HepG2 (cell line): ENCODE data around the gene ATG16L1. TPM values are rescaled to one million over a fixed set of nuclear protein-coding genes. Genes with fewer than 3 reads are reported as not detected.

Experiments
- ATAC-seq: fragments of 200-7000 bp; cut with Tn5 transposase; 3 replicates; pipeline ENCODE4 v1.9.1; 2020; ENCODE audit warnings: mild to moderate bottlenecking, moderate library complexity
- BruUV-seq: library from RNA; stranded (reverse); fragments of 400-500 nt; replicated peaks from 2 replicates; lab custom pipeline; 2021; lab: Mats Ljungman, UMichigan
- CTCF ChIA-PET: fragments of 300-600 bp; formaldehyde crosslinking; extraction: SDS; loops from one replicate; lab custom pipeline; 2021; ENCODE audit warnings: low total read pairs, inconsistent platforms, low intra/inter-chr PET ratio; lab: Yijun Ruan, JAX
- POLR2A ChIA-PET: fragments of 350-600 bp; sonication (Branson Sonifier 250); formaldehyde crosslinking; loops from one replicate; lab custom pipeline; 2020; ENCODE audit warnings: antibody characterized with exemption, inconsistent platforms; lab: Yijun Ruan, JAX
- DNase-seq: peaks from one replicate; pipeline ENCODE4 v3.0.0-alpha.2; 2015; ENCODE audit warnings: low spot score
- FAIRE-seq: peaks from 3 replicates; lab custom pipeline; 2011; peaks lifted over from hg19 to GRCh38; lab: Jason Lieb, UNC
- H2AFZ ChIP-seq: one replicate; pipeline ENCODE4 v1.6.1; 2011; ENCODE audit warnings: low read length, inconsistent platforms
- H3K27ac ChIP-seq: fragments of 300-600 bp; 3 replicates; pipeline ENCODE4 v1.8.0; 2011; ENCODE audit warnings: mixed run types, mild to moderate bottlenecking, mixed read lengths, low read length, inconsistent platforms; ENCODE audit not compliant: insufficient read depth; ENCODE audit errors: extremely low read length
- H3K27me3 ChIP-seq, 2 experiments: fragments of 200-600 bp in 1 of 2; 2 replicates in 1 of 2; 3 replicates in 1 of 2; pipeline versions ENCODE4 v1.6.0 to v1.8.0; 2011; ENCODE audit warnings: low read length in 2 of 2, mild to moderate bottlenecking in 2 of 2, moderate library complexity in 2 of 2, inconsistent platforms in 1 of 2; ENCODE audit not compliant: insufficient read depth in 2 of 2, control insufficient read depth in 1 of 2
- H3K36me3 ChIP-seq, 2 experiments: fragments of 200-600 bp in 1 of 2; replicated peaks in 1 of 2; 2 replicates in 1 of 2; 3 replicates in 1 of 2; pipeline versions ENCODE4 v1.5.1 to v1.8.0; 2011; ENCODE audit warnings: low read length in 2 of 2, inconsistent platforms in 1 of 2; ENCODE audit not compliant: insufficient read depth in 2 of 2, control insufficient read depth in 1 of 2
- H3K4me1 ChIP-seq: 2 replicates; pipeline ENCODE4 v1.5.1; 2012; ENCODE audit warnings: low read length, inconsistent platforms; ENCODE audit not compliant: insufficient read depth
- H3K4me2 ChIP-seq: 2 replicates; pipeline ENCODE4 v1.6.0; 2011; ENCODE audit warnings: low read depth, low read length, inconsistent platforms
- H3K4me3 ChIP-seq, 3 experiments: fragments of 200-600 bp in 1 of 3; sonication (generic), shearing (Covaris generic) in 1 of 3; replicated peaks in 1 of 3; 2 replicates each; pipeline ENCODE4 v1.5.1; 2011 to 2016; ENCODE audit warnings: low read length in 3 of 3, inconsistent platforms in 2 of 3, low read depth in 2 of 3, mild to moderate bottlenecking in 2 of 3, control low read depth in 1 of 3, mixed read lengths in 1 of 3; ENCODE audit not compliant: insufficient read depth in 1 of 3
- H3K79me2 ChIP-seq: one replicate; pipeline ENCODE4 v1.6.1; 2011; ENCODE audit warnings: low read length, inconsistent platforms; ENCODE audit not compliant: insufficient read depth
- H3K9ac ChIP-seq: 2 replicates; pipeline ENCODE4 v1.6.0; 2011; ENCODE audit warnings: mild to moderate bottlenecking, low read depth, low read length, inconsistent platforms; ENCODE audit not compliant: insufficient read depth
- H3K9me3 ChIP-seq: 2 replicates; pipeline ENCODE4 v1.5.1; 2012; ENCODE audit warnings: mild to moderate bottlenecking, low read length
- H4K20me1 ChIP-seq: 2 replicates; pipeline ENCODE4 v1.6.0; 2011; ENCODE audit warnings: inconsistent platforms, mild to moderate bottlenecking, low read length, moderate library complexity; ENCODE audit not compliant: insufficient read depth
- ETS1 ChIP-seq: sonication (generic); formaldehyde crosslinking; IDR thresholded peaks from 2 replicates; pipeline ENCODE4 v1.4.0; 2020; ENCODE audit warnings: missing genetic modification reagents
- FLYWCH1 ChIP-seq: sonication (generic); formaldehyde crosslinking; IDR thresholded peaks from 2 replicates; pipeline ENCODE4 v1.8.1; 2023; ENCODE audit warnings: mild to moderate bottlenecking, missing genetic modification reagents
- GATA4 ChIP-seq: sonication (generic); IDR thresholded peaks from 2 replicates; pipeline ENCODE4 v1.6.1; 2016; ENCODE audit warnings: antibody characterized with exemption, low read depth, borderline replicate concordance
- GZF1 ChIP-seq: sonication (generic); formaldehyde crosslinking; IDR thresholded peaks from 2 replicates; pipeline ENCODE4 v1.5.1; 2020; ENCODE audit warnings: mild to moderate bottlenecking, missing genetic modification reagents
- PAXIP1 ChIP-seq: sonication (generic); formaldehyde crosslinking; conservative IDR thresholded peaks from 2 replicates; pipeline ENCODE4 v1.4.0; 2020; ENCODE audit warnings: mild to moderate bottlenecking, missing genetic modification reagents, moderate library complexity
- SIN3B ChIP-seq: fragments of 150-350 bp; IDR thresholded peaks from 2 replicates; pipeline ENCODE4 v1.6.1; 2014; ENCODE audit warnings: low read length
- STAT5B ChIP-seq: sonication (generic); formaldehyde crosslinking; IDR thresholded peaks from 2 replicates; pipeline ENCODE4 v1.4.0; 2020; ENCODE audit warnings: missing genetic modification reagents
- TFAP4 ChIP-seq: sonication (generic); IDR thresholded peaks from 2 replicates; pipeline ENCODE4 v1.6.1; 2016; ENCODE audit warnings: low read depth, borderline replicate concordance
- TRIM22 ChIP-seq: fragments of 450-650 bp; IDR thresholded peaks from 2 replicates; pipeline ENCODE4 v1.6.1; 2017
- ZNF44 ChIP-seq: sonication (generic); formaldehyde crosslinking; IDR thresholded peaks from 2 replicates; pipeline ENCODE4 v1.5.1; 2020; ENCODE audit warnings: mild to moderate bottlenecking, missing genetic modification reagents
- ZNF451 ChIP-seq: sonication (generic); formaldehyde crosslinking; IDR thresholded peaks from 2 replicates; pipeline ENCODE4 v1.5.0; 2020; ENCODE audit warnings: mild to moderate bottlenecking, missing genetic modification reagents
- ZNF780A ChIP-seq: sonication (generic); formaldehyde crosslinking; IDR thresholded peaks from 2 replicates; pipeline ENCODE4 v1.8.0; 2022; ENCODE audit warnings: mild to moderate bottlenecking, missing genetic modification reagents, moderate library complexity
- WGBS: methylation state at CpG from one replicate; pipeline ENCODE4 v1.1.6; 2017; ENCODE audit warnings: low lambda C conversion rate; 5-methylcytosine and 5-hydroxymethylcytosine counted together
- in situ Hi-C: cut with HindIII; loops from 2 replicates; pipeline ENCODE4 v1.10.0; 2017; ENCODE audit warnings: low pct_unique_long_range_greater_than_20kb; ENCODE audit not compliant: extremely low pct_ligation_motif_present
- intact Hi-C: fragments of 100-400 bp; cut with micrococcal nuclease; formaldehyde crosslinking; loops from one replicate; pipeline ENCODE4 v1.10.0; 2022; ENCODE audit not compliant: unreplicated experiment
- polyA plus RNA-seq, 8 experiments: library from polyadenylated mRNA; depleted of rRNA in 3 of 8; stranded (reverse) in 7 of 8; unstranded in 1 of 8; fragments of >200 nt; fragmentation: Illumina TruSeq in 4 of 8; extraction: Trizol in 4 of 8; gene quantifications; 2 replicates each; pipeline versions ENCODE4 v1.2.1 to v1.2.3, GENCODE V29; 2011 to 2016; ENCODE audit warnings: low read depth in 4 of 8, missing spikeins in 1 of 8, mixed read lengths in 1 of 8; ENCODE audit not compliant: insufficient read depth in 1 of 8
- total RNA-seq, 5 experiments: library from RNA; depleted of rRNA; stranded (reverse); fragments of >200 nt; fragmentation: Illumina TruSeq; extraction: Trizol; gene quantifications; 2 replicates each; pipeline ENCODE4 v1.2.3, GENCODE V29; 2016; ENCODE audit warnings: low read depth in 1 of 5

Gene ATG16L1
- total and polyA plus RNA-seq, 2 of the 13 experiments (the other 11 are each of a cell fraction or from before 2014, with no cell fraction given): 26.0 to 51.7 TPM

GRCh38 chr2:233211548-233211895 lies 40.0 kb upstream of the ATG16L1 start:
- Histone ChIP-seq H3K4me3 (no peak overlapping the region), H3K9ac (no peak overlapping the region), H3K27me3 (peaks cover 0 to 5% of the 10 kb centered on the region in 2 experiments; a peak in 1 of 5 replicates), H3K9me3 (no peaks in the 10 kb centered on the region), H2AFZ (no peak overlapping the region), H3K27ac (no peak overlapping the region), H4K20me1 (no peaks in the 10 kb centered on the region), H3K4me1 (peaks cover 30% of the 10 kb centered on the region), H3K79me2 (no peaks in the 10 kb centered on the region), H3K4me2 (peak overlapping the region; percentile 23; the same call in 1 of the 2 replicates), H3K36me3 (peaks cover 0 to 3% of the 10 kb centered on the region in 2 experiments; a peak in 2 of 5 replicates)
- in situ Hi-C loops: no loop called here
- ATAC-seq (no peak), FAIRE-seq (no peak), DNase-seq (no peak)
- intact Hi-C loops: no loop called here
- TF ChIP-seq ZNF451 (CRISPR knock-in tag) (no peak), PAXIP1 (CRISPR knock-in tag) (no peak)
- ChIA-PET CTCF (no interaction called here), POLR2A (no interaction called here)
- WGBS: 64% methylated on average over 3 of the region's 3 CpGs
- BruUV-seq: no TSS peak

GRCh38 chr2:233213011-233213410 lies 38.5 kb upstream of the ATG16L1 start:
- Histone ChIP-seq H3K4me2 (no peak overlapping the region), H3K4me3 (no peak overlapping the region), H3K9me3 (no peaks in the 10 kb centered on the region), H3K79me2 (no peaks in the 10 kb centered on the region), H2AFZ (no peak overlapping the region), H3K4me1 (peaks cover 26% of the 10 kb centered on the region), H3K36me3 (no peaks in the 10 kb centered on the region), H3K9ac (no peak overlapping the region), H4K20me1 (no peaks in the 10 kb centered on the region), H3K27me3 (peaks cover under 1 to 5% of the 10 kb centered on the region in 2 experiments; a peak in 1 of 5 replicates), H3K27ac (no peak overlapping the region)
- FAIRE-seq (no peak), DNase-seq (no peak), ATAC-seq (no peak)
- WGBS: 74% methylated on average over 15 of the region's 15 CpGs
- in situ Hi-C loops (no loop called here), intact Hi-C loops (no loop called here)
- ChIA-PET CTCF (no interaction called here), POLR2A (no interaction called here)
- BruUV-seq: no TSS peak
- TF ChIP-seq ZNF44: no peak
- TF ChIP-seq ZNF780A (CRISPR knock-in tag): no peak
- no peak for TF ChIP-seq FLYWCH1 (CRISPR knock-in tag)
- TF ChIP-seq STAT5B (CRISPR knock-in tag): no peak
- TF ChIP-seq ETS1 (CRISPR knock-in tag): no peak
- no peak for TF ChIP-seq GATA4
- no peak for TF ChIP-seq SIN3B
- TF ChIP-seq TFAP4: no peak
- no peak for TF ChIP-seq GZF1 (CRISPR knock-in tag)
- no peak for TF ChIP-seq TRIM22
